Transverse colon (tissue), 4 donors: ENCODE data around the gene HECTD2.

Source experiments
- POLR2AphosphoS5 ChIP-seq, 3 donors: sonication (generic); formaldehyde crosslinking; IDR thresholded peaks; one replicate each; pipeline ENCODE4 v1.6.1; 2016; ENCODE audit warnings: antibody characterized with exemption in 3 of 3
- TF ChIP-seq, protein P1 (sequence below), 5 experiments: fragments of 200-600 bp in 3 of 5; fragments of 450-650 bp in 2 of 5; sonication (generic) in 3 of 5; IDR thresholded peaks; 1 replicate in 2 of 5; 2 replicates in 3 of 5; pipeline ENCODE4 v1.5.1; 2016 to 2017; ENCODE audit warnings: antibody characterized with exemption in 5 of 5, inconsistent platforms in 3 of 5, mild to moderate bottlenecking in 2 of 5, moderate library complexity in 1 of 5

DNA sequence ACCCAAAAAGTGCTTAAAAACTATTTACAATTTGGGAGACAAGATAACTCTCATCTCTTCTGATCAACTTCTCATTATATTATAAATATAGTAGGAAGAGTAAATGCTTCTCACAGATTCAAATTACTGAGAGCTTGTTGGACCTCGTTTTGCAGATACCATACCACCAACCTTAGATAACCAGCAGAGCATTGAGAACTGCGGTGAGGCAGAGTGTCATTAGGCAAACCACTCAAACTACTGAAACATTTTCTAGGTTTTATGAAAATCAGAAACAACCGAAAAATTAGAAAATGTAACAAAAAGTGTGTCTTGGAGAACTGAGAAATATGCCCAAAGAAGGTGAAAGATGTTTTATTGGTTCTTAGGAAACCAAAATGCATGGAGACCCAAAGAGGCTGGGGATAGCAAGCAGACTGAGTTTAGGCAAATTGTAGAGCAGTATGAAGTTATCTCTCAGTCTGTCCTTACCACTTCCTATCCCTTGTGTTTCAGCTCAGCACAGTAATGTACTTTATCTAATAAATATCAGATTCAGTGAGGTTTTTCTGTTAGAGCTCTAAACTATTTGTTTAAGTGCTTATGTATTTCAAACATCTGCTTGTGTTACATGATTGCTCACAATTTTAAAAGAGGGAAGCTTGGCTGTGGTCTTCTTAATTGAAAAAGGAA lies 77.9 kb downstream of the HECTD2 start:
- TF ChIP-seq, protein P1, sequence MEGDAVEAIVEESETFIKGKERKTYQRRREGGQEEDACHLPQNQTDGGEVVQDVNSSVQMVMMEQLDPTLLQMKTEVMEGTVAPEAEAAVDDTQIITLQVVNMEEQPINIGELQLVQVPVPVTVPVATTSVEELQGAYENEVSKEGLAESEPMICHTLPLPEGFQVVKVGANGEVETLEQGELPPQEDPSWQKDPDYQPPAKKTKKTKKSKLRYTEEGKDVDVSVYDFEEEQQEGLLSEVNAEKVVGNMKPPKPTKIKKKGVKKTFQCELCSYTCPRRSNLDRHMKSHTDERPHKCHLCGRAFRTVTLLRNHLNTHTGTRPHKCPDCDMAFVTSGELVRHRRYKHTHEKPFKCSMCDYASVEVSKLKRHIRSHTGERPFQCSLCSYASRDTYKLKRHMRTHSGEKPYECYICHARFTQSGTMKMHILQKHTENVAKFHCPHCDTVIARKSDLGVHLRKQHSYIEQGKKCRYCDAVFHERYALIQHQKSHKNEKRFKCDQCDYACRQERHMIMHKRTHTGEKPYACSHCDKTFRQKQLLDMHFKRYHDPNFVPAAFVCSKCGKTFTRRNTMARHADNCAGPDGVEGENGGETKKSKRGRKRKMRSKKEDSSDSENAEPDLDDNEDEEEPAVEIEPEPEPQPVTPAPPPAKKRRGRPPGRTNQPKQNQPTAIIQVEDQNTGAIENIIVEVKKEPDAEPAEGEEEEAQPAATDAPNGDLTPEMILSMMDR (IDR thresholded peaks at IDR 0.05), result no peak
- TF ChIP-seq POLR2AphosphoS5 (IDR thresholded peaks at IDR 0.05), result no peak
